Neutrophil (primary cell): Measurements from ENCODE around the gene LCE3A.
"Not testable (repeated sequence)": the region's sequence is repeated elsewhere in the genome, so short reads cannot be mapped to it uniquely, and the experiment has no call there.

Experiments
- H3K27ac ChIP-seq: fragments of 200-600 bp; sonication (generic); 2 replicates; pipeline ENCODE4 v1.5.1; 2016; ENCODE audit warnings: mild to moderate bottlenecking, moderate library complexity
- H3K27me3 ChIP-seq: fragments of 200-600 bp; sonication (generic); 2 replicates; pipeline ENCODE4 v1.6.0; 2016; ENCODE audit warnings: mild to moderate bottlenecking
- H3K36me3 ChIP-seq: fragments of 200-600 bp; sonication (generic); 2 replicates; pipeline ENCODE4 v1.5.1; 2017
- H3K4me1 ChIP-seq, 2 experiments: fragments of 200-600 bp in 1 of 2; sonication (generic) in 1 of 2; 1 replicate in 1 of 2; 2 replicates in 1 of 2; pipeline versions ENCODE4 v1.5.1 to v1.6.1; 2013 to 2016; ENCODE audit warnings: low read depth in 1 of 2, low read length in 1 of 2, mild to moderate bottlenecking in 1 of 2, moderate library complexity in 1 of 2; ENCODE audit not compliant: control insufficient read depth in 1 of 2, insufficient read depth in 1 of 2
- H3K4me3 ChIP-seq, 2 experiments: fragments of 200-600 bp in 1 of 2; sonication (generic) in 1 of 2; 1 replicate in 1 of 2; 2 replicates in 1 of 2; pipeline ENCODE4 v1.5.1; 2013 to 2016; ENCODE audit warnings: low read depth in 1 of 2, low read length in 1 of 2, mild to moderate bottlenecking in 1 of 2, moderate library complexity in 1 of 2
- H3K9me3 ChIP-seq: fragments of 200-600 bp; sonication (generic); 2 replicates; pipeline ENCODE4 v1.5.1; 2016
- TF ChIP-seq, protein P1 (sequence below): fragments of 200-600 bp; sonication (generic); IDR thresholded peaks from 2 replicates; pipeline ENCODE4 v1.5.1; 2016; ENCODE audit warnings: antibody characterized with exemption

The LCE3A gene

GRCh38 chr1:152599934-152600333 is 23.0 kb downstream of the LCE3A start, which contains the start of gene LCE3C:
LCE3C (plus strand) TSS chr1:152600234; CDS start chr1:152600732, 498 bp downstream.
- H3K9me3 ChIP-seq = no peaks in the 10 kb centered on the region
- H3K27ac ChIP-seq = no peak within 1 kb of the TSS
- no peaks in the 10 kb centered on the region for H3K4me1 ChIP-seq
- no peaks in the 10 kb centered on the region for H3K36me3 ChIP-seq
- TF ChIP-seq, protein P1, sequence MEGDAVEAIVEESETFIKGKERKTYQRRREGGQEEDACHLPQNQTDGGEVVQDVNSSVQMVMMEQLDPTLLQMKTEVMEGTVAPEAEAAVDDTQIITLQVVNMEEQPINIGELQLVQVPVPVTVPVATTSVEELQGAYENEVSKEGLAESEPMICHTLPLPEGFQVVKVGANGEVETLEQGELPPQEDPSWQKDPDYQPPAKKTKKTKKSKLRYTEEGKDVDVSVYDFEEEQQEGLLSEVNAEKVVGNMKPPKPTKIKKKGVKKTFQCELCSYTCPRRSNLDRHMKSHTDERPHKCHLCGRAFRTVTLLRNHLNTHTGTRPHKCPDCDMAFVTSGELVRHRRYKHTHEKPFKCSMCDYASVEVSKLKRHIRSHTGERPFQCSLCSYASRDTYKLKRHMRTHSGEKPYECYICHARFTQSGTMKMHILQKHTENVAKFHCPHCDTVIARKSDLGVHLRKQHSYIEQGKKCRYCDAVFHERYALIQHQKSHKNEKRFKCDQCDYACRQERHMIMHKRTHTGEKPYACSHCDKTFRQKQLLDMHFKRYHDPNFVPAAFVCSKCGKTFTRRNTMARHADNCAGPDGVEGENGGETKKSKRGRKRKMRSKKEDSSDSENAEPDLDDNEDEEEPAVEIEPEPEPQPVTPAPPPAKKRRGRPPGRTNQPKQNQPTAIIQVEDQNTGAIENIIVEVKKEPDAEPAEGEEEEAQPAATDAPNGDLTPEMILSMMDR = no peak
- no peaks in the 10 kb centered on the region for H3K27me3 ChIP-seq
- H3K4me3 ChIP-seq = no peak within 1 kb of the TSS

DNA sequence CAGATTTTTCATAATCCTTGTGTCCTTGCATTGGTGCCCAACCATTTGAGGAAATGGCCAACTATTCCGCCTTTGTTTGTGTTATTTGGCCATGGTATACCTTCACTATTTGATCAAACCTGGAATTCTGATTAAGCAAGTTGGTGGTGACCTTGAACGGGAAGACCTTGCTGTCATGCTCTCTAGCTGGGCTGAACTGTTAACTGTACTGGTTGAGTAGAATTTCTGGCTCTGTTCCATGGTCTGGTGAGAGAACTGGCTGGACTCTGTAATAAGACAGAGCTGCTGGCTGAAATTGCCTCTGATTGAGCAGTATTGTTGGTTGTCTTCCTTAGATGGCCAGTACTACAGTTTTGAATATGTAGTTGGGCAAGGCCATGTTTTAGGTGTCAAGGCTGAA is 25.9 kb downstream of the LCE3A start:
- H3K4me3 ChIP-seq = no peak overlapping the region
- H3K4me1 ChIP-seq = no peaks in the 10 kb centered on the region
- no peak overlapping the region for H3K27ac ChIP-seq
- TF ChIP-seq, protein P1 = no peak
- H3K27me3 ChIP-seq = no peaks in the 10 kb centered on the region
- H3K9me3 ChIP-seq = no peaks in the 10 kb centered on the region
- H3K36me3 ChIP-seq = no peaks in the 10 kb centered on the region

GRCh38 chr1:152585586-152585985 is 37.3 kb downstream of the LCE3A start:
- no peaks in the 10 kb centered on the region for H3K27me3 ChIP-seq
- no peaks in the 10 kb centered on the region for H3K4me1 ChIP-seq
- H3K36me3 ChIP-seq = no peaks in the 10 kb centered on the region
- no peaks in the 10 kb centered on the region for H3K9me3 ChIP-seq
- TF ChIP-seq, protein P1 = no peak
- H3K27ac ChIP-seq = no peak overlapping the region
- H3K4me3 ChIP-seq = no peak overlapping the region

DNA sequence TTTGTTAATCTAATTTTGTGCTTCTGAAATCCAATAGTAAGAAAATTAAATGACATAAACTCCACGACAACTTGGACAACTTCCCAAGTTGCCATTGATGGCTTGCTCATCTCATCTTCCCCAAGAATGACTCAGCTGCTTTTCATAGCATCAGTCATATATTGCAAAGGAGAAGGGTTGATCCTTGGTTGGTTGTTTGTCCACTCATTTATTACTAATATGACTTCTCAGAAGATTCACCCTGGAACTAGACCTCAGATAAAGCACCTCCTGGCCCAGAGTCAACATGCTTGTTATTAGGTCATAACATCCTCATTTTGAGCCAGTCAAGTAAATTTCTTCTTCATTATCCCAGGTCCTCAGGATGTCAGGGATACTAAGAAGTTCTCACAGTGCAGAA is 40.3 kb downstream of the LCE3A start:
- no peaks in the 10 kb centered on the region for H3K9me3 ChIP-seq
- no peaks in the 10 kb centered on the region for H3K36me3 ChIP-seq
- TF ChIP-seq, protein P1 = no peak
- no peak overlapping the region for H3K4me3 ChIP-seq
- H3K27me3 ChIP-seq = no peaks in the 10 kb centered on the region
- no peaks in the 10 kb centered on the region for H3K4me1 ChIP-seq
- H3K27ac ChIP-seq = no peak overlapping the region

DNA sequence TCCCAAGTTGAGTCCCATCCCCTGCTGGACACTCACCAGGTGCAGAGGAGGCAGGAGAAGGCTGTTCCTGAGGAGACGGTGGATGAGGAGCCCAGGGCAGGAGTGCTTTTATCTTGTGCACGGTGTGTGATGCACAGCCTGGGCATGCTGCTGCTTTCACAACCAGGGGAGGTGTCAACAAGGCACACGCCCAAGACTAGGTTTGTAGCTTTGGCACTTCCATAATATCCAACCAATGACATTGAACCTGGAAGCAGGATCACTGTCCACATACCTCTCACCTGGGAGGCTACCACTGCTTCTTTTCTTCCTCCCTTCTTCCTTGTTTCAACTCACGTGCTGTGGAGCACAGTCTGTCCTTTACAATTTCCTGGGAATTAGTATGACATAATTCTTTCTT is 42.5 kb downstream of the LCE3A start, which contains the start of gene LCE3D:
Gene LCE3D (minus strand): TSS at position 84 of the 400 bp plus-strand sequence. CDS start 580 bp downstream, outside the sequence.
- H3K27ac ChIP-seq = no peak within 1 kb of the TSS
- TF ChIP-seq, protein P1 = no peak
- H3K36me3 ChIP-seq = no peaks in the 10 kb centered on the region

DNA sequence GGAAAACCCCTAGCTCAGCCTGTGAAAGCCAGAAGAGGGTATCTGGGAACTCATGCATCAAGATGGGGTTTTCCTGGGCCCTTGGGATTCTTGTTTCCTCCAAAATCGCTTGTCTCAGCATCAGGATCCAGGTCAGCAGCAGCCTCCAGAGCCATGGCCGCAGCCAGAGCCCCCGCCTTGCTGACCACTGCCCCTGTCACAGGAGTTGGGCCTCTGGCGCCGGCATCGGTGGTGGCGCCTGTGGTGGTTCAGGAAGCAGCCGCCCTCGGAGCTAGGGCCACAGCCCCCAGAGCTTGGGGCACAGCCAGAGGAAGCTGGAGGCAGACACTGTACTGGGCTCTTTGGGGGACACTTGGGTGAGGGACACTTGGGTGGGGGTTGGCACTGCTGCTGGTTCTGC is 43.4 kb downstream of the LCE3A start:
- H3K36me3 ChIP-seq, H3K4me1 ChIP-seq, H3K27me3 ChIP-seq, H3K27ac ChIP-seq, H3K9me3 ChIP-seq, H3K4me3 ChIP-seq: not testable (repeated sequence)

More for the DNA sequence above, 42.5 kb downstream of the LCE3A start, which contains the start of gene LCE3D:
- no peaks in the 10 kb centered on the region for H3K27me3 ChIP-seq
- H3K4me3 ChIP-seq = no peak within 1 kb of the TSS
- no peaks in the 10 kb centered on the region for H3K9me3 ChIP-seq
- no peaks in the 10 kb centered on the region for H3K4me1 ChIP-seq
